ENCODE data around the gene TMEM192. TPM values are rescaled to one million over a fixed set of nuclear protein-coding genes. Genes with fewer than 3 reads are reported as not detected.

TMEM192 gene
- total RNA-seq, 2 donors from 2014 or later: 13.1 to 15.1 TPM

DNA sequence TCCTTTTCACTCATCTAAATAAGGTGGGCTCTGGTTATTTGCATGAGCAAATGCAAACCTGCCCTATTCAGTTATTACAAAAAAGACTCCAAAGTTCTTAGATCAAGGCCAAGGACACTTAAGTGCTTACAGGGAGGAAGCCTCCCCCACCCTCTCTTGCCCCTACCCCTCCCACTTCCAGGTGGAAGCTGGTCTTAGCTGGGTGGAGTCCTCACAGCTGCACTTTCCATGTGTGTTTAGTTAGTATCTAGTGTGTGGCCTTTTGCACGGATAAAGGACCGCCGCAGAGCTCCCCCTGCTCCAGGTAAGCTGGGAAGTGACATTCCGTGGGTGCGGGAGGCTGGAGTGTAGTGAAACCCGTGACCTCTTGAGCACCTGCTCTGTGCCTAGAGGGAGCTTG lies 59.0 kb downstream of the TMEM192 start, which contains the start of gene TRIM75:
Gene TRIM75 (plus strand): TSS at position 222 of the 400 bp plus-strand sequence. CDS start 5,282 bp downstream, outside the sequence.
- Histone ChIP-seq H3K27me3 (ENCODE audit: control insufficient read depth, insufficient read depth, low read length, poor library complexity, severe bottlenecking) (no peaks in the 10 kb centered on the region), H3K4me3 (ENCODE audit: low read length) (no peak within 1 kb of the TSS), H3K4me1 (ENCODE audit: control insufficient read depth, insufficient read depth, low read length) (peaks cover 3% of the 10 kb centered on the region), H3K36me3 (ENCODE audit: control insufficient read depth, insufficient read depth, low read length) (no peaks in the 10 kb centered on the region), H3K9ac (ENCODE audit: extremely low read depth, low read length, poor library complexity, severe bottlenecking) (no peak within 1 kb of the TSS), H3K27ac (ENCODE audit: low read depth, low read length) (no peak within 1 kb of the TSS), H3K9me3 (ENCODE audit: control insufficient read depth, low read length) (no peaks in the 10 kb centered on the region)
- H3K9me3 Mint-ChIP-seq: no peaks in the 10 kb centered on the region
- no peaks in the 10 kb centered on the region for H3K36me3 Mint-ChIP-seq (ENCODE audit: low read depth)
- no peak within 1 kb of the TSS for H3K4me3 Mint-ChIP-seq
- no peaks in the 10 kb centered on the region for H3K27me3 Mint-ChIP-seq (ENCODE audit: insufficient read depth)
- TF ChIP-seq, protein P1, sequence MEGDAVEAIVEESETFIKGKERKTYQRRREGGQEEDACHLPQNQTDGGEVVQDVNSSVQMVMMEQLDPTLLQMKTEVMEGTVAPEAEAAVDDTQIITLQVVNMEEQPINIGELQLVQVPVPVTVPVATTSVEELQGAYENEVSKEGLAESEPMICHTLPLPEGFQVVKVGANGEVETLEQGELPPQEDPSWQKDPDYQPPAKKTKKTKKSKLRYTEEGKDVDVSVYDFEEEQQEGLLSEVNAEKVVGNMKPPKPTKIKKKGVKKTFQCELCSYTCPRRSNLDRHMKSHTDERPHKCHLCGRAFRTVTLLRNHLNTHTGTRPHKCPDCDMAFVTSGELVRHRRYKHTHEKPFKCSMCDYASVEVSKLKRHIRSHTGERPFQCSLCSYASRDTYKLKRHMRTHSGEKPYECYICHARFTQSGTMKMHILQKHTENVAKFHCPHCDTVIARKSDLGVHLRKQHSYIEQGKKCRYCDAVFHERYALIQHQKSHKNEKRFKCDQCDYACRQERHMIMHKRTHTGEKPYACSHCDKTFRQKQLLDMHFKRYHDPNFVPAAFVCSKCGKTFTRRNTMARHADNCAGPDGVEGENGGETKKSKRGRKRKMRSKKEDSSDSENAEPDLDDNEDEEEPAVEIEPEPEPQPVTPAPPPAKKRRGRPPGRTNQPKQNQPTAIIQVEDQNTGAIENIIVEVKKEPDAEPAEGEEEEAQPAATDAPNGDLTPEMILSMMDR (conservative IDR thresholded peaks at IDR 0.05): no peak
- 87 to 88% methylated on average over 3 to 6 of the region's 6 CpGs for WGBS, 2 experiments (ENCODE audit: insufficient coverage in 1 of 2, insufficient read length in 1 of 2)
- peaks cover 7% of the 10 kb centered on the region for H3K4me1 Mint-ChIP-seq
- H3K27ac Mint-ChIP-seq: no peak within 1 kb of the TSS
- DNase-seq: no peak

DNA sequence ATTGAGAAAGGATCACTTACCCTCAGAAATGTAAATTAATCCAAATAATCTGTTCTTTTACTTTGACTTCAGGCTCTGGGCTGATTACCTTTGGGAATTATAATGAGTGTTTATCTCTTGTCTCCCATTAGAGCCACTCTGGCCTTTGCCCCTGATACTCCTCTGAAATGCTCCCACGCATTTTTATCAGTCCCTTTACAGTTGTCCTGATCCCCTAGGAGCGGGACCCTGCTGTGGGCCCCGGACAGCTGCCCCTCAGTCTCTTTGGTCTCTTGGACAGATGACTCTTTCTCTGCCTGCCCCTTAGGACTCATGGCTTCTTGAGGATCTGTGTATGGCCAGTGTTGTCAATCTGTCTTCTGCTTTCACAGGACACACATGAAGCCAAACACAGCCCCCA lies 60.0 kb downstream of the TMEM192 start:
- Mint-ChIP-seq H3K9me3 (no peaks in the 10 kb centered on the region), H3K4me1 (peaks cover 16% of the 10 kb centered on the region), H3K27me3 (ENCODE audit: insufficient read depth) (no peaks in the 10 kb centered on the region), H3K4me3 (no peak overlapping the region), H3K36me3 (ENCODE audit: low read depth) (no peaks in the 10 kb centered on the region), H3K27ac (no peak overlapping the region)
- no peaks in the 10 kb centered on the region for H3K36me3 ChIP-seq (ENCODE audit: control insufficient read depth, insufficient read depth, low read length)
- WGBS, 2 experiments (ENCODE audit: insufficient coverage in 1 of 2, insufficient read length in 1 of 2): 77 to 82% methylated on average over 3 of the region's 3 CpGs
- H3K4me1 ChIP-seq (ENCODE audit: control insufficient read depth, insufficient read depth, low read length): peaks cover 3% of the 10 kb centered on the region
- H3K27ac ChIP-seq (ENCODE audit: low read depth, low read length): no peak overlapping the region
- no peaks in the 10 kb centered on the region for H3K9me3 ChIP-seq (ENCODE audit: control insufficient read depth, low read length)
- no peak overlapping the region for H3K4me3 ChIP-seq (ENCODE audit: low read length)
- no peak for DNase-seq
- H3K9ac ChIP-seq (ENCODE audit: extremely low read depth, low read length, poor library complexity, severe bottlenecking): no peak overlapping the region
- no peaks in the 10 kb centered on the region for H3K27me3 ChIP-seq (ENCODE audit: control insufficient read depth, insufficient read depth, low read length, poor library complexity, severe bottlenecking)
- TF ChIP-seq, protein P1 (conservative IDR thresholded peaks at IDR 0.05): no peak

DNA sequence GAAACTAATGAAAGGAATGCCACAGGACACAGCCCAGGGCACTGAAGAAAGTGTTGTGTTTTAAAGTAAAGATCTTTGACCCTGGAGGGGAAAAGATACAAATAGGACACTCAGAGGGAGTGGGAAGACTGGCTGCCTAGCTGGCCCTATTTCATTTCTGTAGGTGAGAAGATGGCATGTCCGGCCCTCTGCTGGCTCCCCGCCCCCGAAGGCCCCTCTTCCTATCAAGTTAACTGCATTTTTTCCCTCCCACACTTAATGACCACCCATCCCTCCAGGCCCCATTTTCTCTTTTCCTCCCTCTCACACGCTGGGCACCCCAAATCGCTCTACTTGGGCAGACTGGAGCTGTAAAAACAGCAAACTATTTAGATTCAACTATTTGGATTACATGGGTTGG lies 64.5 kb downstream of the TMEM192 start:
- Mint-ChIP-seq H3K27ac (peak overlapping the region; percentile 37), H3K4me1 (peaks cover 16% of the 10 kb centered on the region), H3K4me3 (no peak overlapping the region), H3K36me3 (ENCODE audit: low read depth) (no peaks in the 10 kb centered on the region), H3K9me3 (peaks cover 2% of the 10 kb centered on the region), H3K27me3 (ENCODE audit: insufficient read depth) (no peaks in the 10 kb centered on the region)
- Histone ChIP-seq H3K4me1 (ENCODE audit: control insufficient read depth, insufficient read depth, low read length) (peaks cover 3% of the 10 kb centered on the region), H3K27me3 (ENCODE audit: control insufficient read depth, insufficient read depth, low read length, poor library complexity, severe bottlenecking) (no peaks in the 10 kb centered on the region), H3K9ac (ENCODE audit: extremely low read depth, low read length, poor library complexity, severe bottlenecking) (no peak overlapping the region), H3K4me3 (ENCODE audit: low read length) (no peak overlapping the region), H3K36me3 (ENCODE audit: control insufficient read depth, insufficient read depth, low read length) (no peaks in the 10 kb centered on the region), H3K27ac (ENCODE audit: low read depth, low read length) (no peak overlapping the region), H3K9me3 (ENCODE audit: control insufficient read depth, low read length) (no peaks in the 10 kb centered on the region)
- TF ChIP-seq, protein P1 (conservative IDR thresholded peaks at IDR 0.05): no peak
- WGBS, 2 experiments (ENCODE audit: insufficient coverage in 1 of 2, insufficient read length in 1 of 2): 87 to 90% methylated on average over 2 to 5 of the region's 5 CpGs
- DNase-seq: peak; percentile 69

Data from endodermal cell (in vitro differentiated cells).